ENCODE measurements around the gene CTCF. TPM values are rescaled to one million over a fixed set of nuclear protein-coding genes. Genes with fewer than 3 reads are reported as not detected.

Gene CTCF
- total and polyA plus RNA-seq, 2 experiments from 2014 or later, result 64.5 to 72.3 TPM

GRCh38 chr16:67606632-67607031 lies 44.3 kb downstream of the CTCF start:
- TF ChIP-seq, protein P1, sequence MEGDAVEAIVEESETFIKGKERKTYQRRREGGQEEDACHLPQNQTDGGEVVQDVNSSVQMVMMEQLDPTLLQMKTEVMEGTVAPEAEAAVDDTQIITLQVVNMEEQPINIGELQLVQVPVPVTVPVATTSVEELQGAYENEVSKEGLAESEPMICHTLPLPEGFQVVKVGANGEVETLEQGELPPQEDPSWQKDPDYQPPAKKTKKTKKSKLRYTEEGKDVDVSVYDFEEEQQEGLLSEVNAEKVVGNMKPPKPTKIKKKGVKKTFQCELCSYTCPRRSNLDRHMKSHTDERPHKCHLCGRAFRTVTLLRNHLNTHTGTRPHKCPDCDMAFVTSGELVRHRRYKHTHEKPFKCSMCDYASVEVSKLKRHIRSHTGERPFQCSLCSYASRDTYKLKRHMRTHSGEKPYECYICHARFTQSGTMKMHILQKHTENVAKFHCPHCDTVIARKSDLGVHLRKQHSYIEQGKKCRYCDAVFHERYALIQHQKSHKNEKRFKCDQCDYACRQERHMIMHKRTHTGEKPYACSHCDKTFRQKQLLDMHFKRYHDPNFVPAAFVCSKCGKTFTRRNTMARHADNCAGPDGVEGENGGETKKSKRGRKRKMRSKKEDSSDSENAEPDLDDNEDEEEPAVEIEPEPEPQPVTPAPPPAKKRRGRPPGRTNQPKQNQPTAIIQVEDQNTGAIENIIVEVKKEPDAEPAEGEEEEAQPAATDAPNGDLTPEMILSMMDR (conservative IDR thresholded peaks at IDR 0.05; ENCODE audit: low read depth in 2 of 2), result no peak
- TF ChIP-seq ZNF114 (CRISPR knock-in tag; IDR thresholded peaks at IDR 0.05), result no peak
- TF ChIP-seq EZH2phosphoT487 (IDR thresholded peaks at IDR 0.05; ENCODE audit: unreplicated experiment), result no peak
- no peak for TF ChIP-seq REST (IDR thresholded peaks at IDR 0.05; ENCODE audit: unreplicated experiment)
- TF ChIP-seq ZNF462 (CRISPR knock-in tag; IDR thresholded peaks at IDR 0.05), result no peak
- no peak for TF ChIP-seq JUNB (IDR thresholded peaks at IDR 0.05; ENCODE audit: unreplicated experiment)
- TF ChIP-seq ETS1 (IDR thresholded peaks at IDR 0.05), result no peak
- no peak for TF ChIP-seq POLR2AphosphoS5 (IDR thresholded peaks at IDR 0.05; ENCODE audit: low read depth)
- no peak for TF ChIP-seq CREB1 (CRISPR knock-in tag; IDR thresholded peaks at IDR 0.05; ENCODE audit: low read depth)
- TF ChIP-seq ZNF331 (CRISPR knock-in tag; IDR thresholded peaks at IDR 0.05; ENCODE audit: low read depth), result no peak
- no peak for TF ChIP-seq NANOG (IDR thresholded peaks at IDR 0.05; ENCODE audit: borderline replicate concordance)
- no peak for TF ChIP-seq EZH2 (IDR thresholded peaks at IDR 0.05; ENCODE audit: low read depth, unreplicated experiment)
- TF ChIP-seq STAT1 (IDR thresholded peaks at IDR 0.05; ENCODE audit: unreplicated experiment), result no peak
- H3K36me3 Mint-ChIP-seq (ENCODE audit: low read depth), result peaks cover 15% of the 10 kb centered on the region; the same call in 2 of the 3 replicates
- ATAC-seq, result no peak; the same call in 2 of the 3 replicates

More at GRCh38 chr16:67606632-67607031, 44.3 kb downstream of the CTCF start:
- Histone ChIP-seq H3K4me2 (no peak overlapping the region), H3K27me3 (ENCODE audit: insufficient read depth) (no peaks in the 10 kb centered on the region), H3K4me3 (no peak overlapping the region), H3F3A (replicated peaks; ENCODE audit: low read depth) (peaks cover 4% of the 10 kb centered on the region; the same call in 1 of the 2 replicates), H3K36me3 (ENCODE audit: insufficient read depth) (peaks cover 9% of the 10 kb centered on the region; the same call in 1 of the 2 replicates), H3K9me2 (ENCODE audit: insufficient read depth) (no peaks in the 10 kb centered on the region), H3K79me2 (replicated peaks; ENCODE audit: insufficient read depth) (peaks cover 75% of the 10 kb centered on the region), H3K4me1 (ENCODE audit: insufficient read depth) (peaks cover 7% of the 10 kb centered on the region; the same call in 1 of the 2 replicates), H4K20me1 (replicated peaks; ENCODE audit: insufficient read depth) (peaks cover 7% of the 10 kb centered on the region), H3K27ac (ENCODE audit: low read depth) (peak overlapping the region; percentile 76; the same call in 1 of the 2 replicates), H2AFZ (no peak overlapping the region)
- no peak overlapping the region for H3K27ac Mint-ChIP-seq
- DNase-seq (ENCODE audit: low spot score), result no peak
- no peaks in the 10 kb centered on the region for H3K27me3 Mint-ChIP-seq (ENCODE audit: insufficient read depth, low read depth, poor library complexity)
- H3K4me3 Mint-ChIP-seq, result no peak overlapping the region
- H3K9me3 Mint-ChIP-seq, result no peaks in the 10 kb centered on the region
- H3K4me1 Mint-ChIP-seq, result peaks cover 2% of the 10 kb centered on the region; the same call in 1 of the 3 replicates
